DND-41 (cell line): ENCODE results near the gene SORT1.

Experiments
- CTCF ChIP-seq: IDR thresholded peaks from 2 replicates; pipeline ENCODE4 v1.5.1; 2012; ENCODE audit warnings: borderline replicate concordance, low read length, moderate library complexity, mild to moderate bottlenecking; ENCODE audit not compliant: poor library complexity, severe bottlenecking; ENCODE audit errors: extremely low read depth
- EZH2 ChIP-seq: IDR thresholded peaks from 3 replicates; pipeline ENCODE4 v1.6.1; 2012; ENCODE audit warnings: borderline replicate concordance, low read depth, mild to moderate bottlenecking, moderate library complexity, low read length, inconsistent platforms; ENCODE audit not compliant: severe bottlenecking

- TF ChIP-seq CTCF, result no peak
- no peak for TF ChIP-seq EZH2
Measured at GRCh38 chr1:109404838-109405237, 7.1 kb upstream of the SORT1 start.
